ENCODE measurements around the gene KIF4B.
"Not testable (repeated sequence)": the region's sequence is repeated elsewhere in the genome, so short reads cannot be mapped to it uniquely, and the experiment has no call there.

The KIF4B gene

GRCh38 chr5:155010881-155011280, 2.7 kb upstream of the KIF4B start:
- no peak for DNase-seq

GRCh38 chr5:155015239-155015638, 1.7 kb downstream of the KIF4B start:
- peak; percentile 45 for DNase-seq

- DNase-seq: peak; percentile 57
Measured at GRCh38 chr5:155017610-155018009, 4.1 kb downstream of the KIF4B start.

- no peak for DNase-seq
Measured at GRCh38 chr5:155019601-155020226, 6.2 kb downstream of the KIF4B start.

- DNase-seq: peak; percentile 24
Measured at GRCh38 chr5:155021842-155022241, 8.3 kb downstream of the KIF4B start.

GRCh38 chr5:155023320-155023719, 9.8 kb downstream of the KIF4B start:
- no peak for DNase-seq

GRCh38 chr5:155024015-155024414, 10.5 kb downstream of the KIF4B start:
- no peak for DNase-seq

GRCh38 chr5:155025895-155026294, 12.3 kb downstream of the KIF4B start:
- no peak for DNase-seq

GRCh38 chr5:155027993-155028629, 14.6 kb downstream of the KIF4B start:
- DNase-seq: no peak

- DNase-seq: no peak
Measured at GRCh38 chr5:155029240-155029639, 15.7 kb downstream of the KIF4B start.

- not testable (repeated sequence) for DNase-seq
Measured at GRCh38 chr5:155034145-155034744, 20.7 kb downstream of the KIF4B start.

GRCh38 chr5:155035087-155035486, 21.5 kb downstream of the KIF4B start:
- not testable (repeated sequence) for DNase-seq

- DNase-seq: no peak
Measured at GRCh38 chr5:155040984-155041653, 27.6 kb downstream of the KIF4B start.

GRCh38 chr5:155044591-155044990, 31.0 kb downstream of the KIF4B start:
- no peak for DNase-seq

GRCh38 chr5:155046591-155046990, 33.0 kb downstream of the KIF4B start:
- DNase-seq: no peak

- no peak for DNase-seq
Measured at GRCh38 chr5:155047818-155048217, 34.3 kb downstream of the KIF4B start.

- DNase-seq: no peak
Measured at GRCh38 chr5:155049569-155050383, 36.2 kb downstream of the KIF4B start.

GRCh38 chr5:155050384-155051019, 36.9 kb downstream of the KIF4B start:
- DNase-seq: no peak

GRCh38 chr5:155052532-155052931, 39.0 kb downstream of the KIF4B start:
- no peak for DNase-seq

- DNase-seq: no peak
Measured at GRCh38 chr5:155053501-155053900, 39.9 kb downstream of the KIF4B start.

GRCh38 chr5:155056644-155057269, 43.2 kb downstream of the KIF4B start:
- no peak for DNase-seq

GRCh38 chr5:155057626-155058025, 44.1 kb downstream of the KIF4B start:
- no peak for DNase-seq
